K562 (cell line): ENCODE measurements around the gene TMEM53. TPM values are rescaled to one million over a fixed set of nuclear protein-coding genes. Genes with fewer than 3 reads are reported as not detected.

Experiments used
- ATAC-seq: fragments of 200-7000 bp; cut with Tn5 transposase; 3 replicates; pipeline ENCODE4 v1.9.1; 2020; ENCODE audit warnings: moderate library complexity
- BruUV-seq: library from RNA; stranded (reverse); fragments of 400-500 nt; replicated peaks from 2 replicates; lab custom pipeline; 2021; lab: Mats Ljungman, UMichigan
- CTCF ChIA-PET: fragments of 300-600 bp; formaldehyde crosslinking; extraction: SDS; loops from one replicate; lab custom pipeline; 2021; ENCODE audit warnings: low intra/inter-chr PET ratio; lab: Yijun Ruan, JAX
- POLR2A ChIA-PET: fragments of 300-600, 350-650 bp; sonication (Branson Sonifier 250); formaldehyde crosslinking; extraction: SDS; loops from one replicate; lab custom pipeline; 2021; ENCODE audit warnings: antibody characterized with exemption, inconsistent platforms; lab: Yijun Ruan, JAX
- DNase-seq, 4 experiments: peaks; one replicate each; pipeline versions ENCODE4 v3.0.0 to v3.0.0-alpha.2; 2011 to 2018; ENCODE audit warnings: low spot score in 3 of 4, mixed read lengths in 3 of 4; ENCODE audit errors: extremely low read depth in 1 of 4
- FAIRE-seq: peaks from 2 replicates; lab custom pipeline; 2011; peaks lifted over from hg19 to GRCh38; lab: Jason Lieb, UNC
- H2AFZ ChIP-seq: 2 replicates; pipeline ENCODE4 v1.6.0; 2011; ENCODE audit warnings: low read depth, low read length, control low read depth, inconsistent platforms
- H3K27ac ChIP-seq: fragments of 200-600 bp; 3 replicates; pipeline ENCODE4 v1.8.0; 2011; ENCODE audit warnings: low read depth, mild to moderate bottlenecking, control low read depth, inconsistent platforms, low read length, moderate library complexity, mixed read lengths; ENCODE audit errors: extremely low read depth
- H3K27me3 ChIP-seq, 2 experiments: fragments of 300-600 bp in 1 of 2; 2 replicates in 1 of 2; 3 replicates in 1 of 2; pipeline versions ENCODE4 v1.6.0 to v1.8.0; 2011; ENCODE audit warnings: inconsistent platforms in 2 of 2, low read length in 2 of 2, mild to moderate bottlenecking in 1 of 2, mixed read lengths in 1 of 2, moderate library complexity in 1 of 2; ENCODE audit not compliant: control insufficient read depth in 2 of 2, insufficient read depth in 2 of 2
- H3K36me3 ChIP-seq: fragments of 300-600 bp; 3 replicates; pipeline ENCODE4 v1.8.0; 2011; ENCODE audit warnings: mild to moderate bottlenecking, low read length, inconsistent platforms; ENCODE audit not compliant: control insufficient read depth, insufficient read depth
- H3K4me1 ChIP-seq, 2 experiments: fragments of 200-600 bp in 1 of 2; replicated peaks in 1 of 2; 2 replicates in 1 of 2; 3 replicates in 1 of 2; pipeline versions ENCODE4 v1.5.1 to v1.8.0; 2011; ENCODE audit warnings: inconsistent platforms in 2 of 2, low read length in 2 of 2, mild to moderate bottlenecking in 1 of 2, mixed read lengths in 1 of 2, moderate library complexity in 1 of 2; ENCODE audit not compliant: control insufficient read depth in 2 of 2, insufficient read depth in 2 of 2
- H3K4me2 ChIP-seq: 2 replicates; pipeline ENCODE4 v1.6.1; 2011; ENCODE audit warnings: low read length, control low read depth, inconsistent platforms, mixed read lengths; ENCODE audit not compliant: insufficient read depth
- H3K4me3 ChIP-seq: fragments of 200-600 bp; sonication (generic), shearing (Covaris generic); 2 replicates; pipeline ENCODE4 v1.5.1; 2016; ENCODE audit warnings: control low read depth, inconsistent platforms
- H3K79me2 ChIP-seq: fragments of 200-600 bp; 3 replicates; pipeline ENCODE4 v1.8.0; 2011; ENCODE audit warnings: low read length, inconsistent platforms; ENCODE audit not compliant: control insufficient read depth, insufficient read depth
- H3K9ac ChIP-seq, 2 experiments: 2 replicates each; pipeline versions ENCODE4 v1.6.0 to v1.6.1; 2011; ENCODE audit warnings: low read depth in 2 of 2, low read length in 2 of 2, control low read depth in 1 of 2, inconsistent platforms in 1 of 2, mild to moderate bottlenecking in 1 of 2, mixed read lengths in 1 of 2; ENCODE audit not compliant: insufficient read depth in 1 of 2
- H3K9me1 ChIP-seq: one replicate; pipeline ENCODE4 v1.6.0; 2011; ENCODE audit warnings: inconsistent platforms, mild to moderate bottlenecking, low read length, moderate library complexity; ENCODE audit not compliant: control insufficient read depth, insufficient read depth
- H3K9me3 ChIP-seq: replicated peaks from 2 replicates; pipeline ENCODE4 v1.5.1; 2011; ENCODE audit warnings: low read depth, low read length, inconsistent platforms; ENCODE audit not compliant: control insufficient read depth, insufficient read depth
- H4K20me1 ChIP-seq: replicated peaks from 2 replicates; pipeline ENCODE4 v1.6.1; 2011; ENCODE audit warnings: low read length, inconsistent platforms, mixed read lengths; ENCODE audit not compliant: control insufficient read depth, insufficient read depth
- NFRKB ChIP-seq: fragments of 450-650 bp; IDR thresholded peaks from 2 replicates; pipeline ENCODE4 v1.6.1; 2016; ENCODE audit warnings: low read depth
- NFYB ChIP-seq: IDR thresholded peaks from 2 replicates; pipeline ENCODE4 v1.6.1; 2011; ENCODE audit warnings: mild to moderate bottlenecking, moderate library complexity; ENCODE audit not compliant: insufficient read length; ENCODE audit errors: extremely low read depth
- USF1 ChIP-seq: sonication (generic); formaldehyde crosslinking; IDR thresholded peaks from 2 replicates; pipeline ENCODE4 v1.9.0; 2022; ENCODE audit warnings: mild to moderate bottlenecking, missing genetic modification reagents
- ZEB2 ChIP-seq: fragments of 450-650 bp; IDR thresholded peaks from 2 replicates; pipeline ENCODE4 v1.6.1; 2016
- ZNF224 ChIP-seq: sonication (generic); formaldehyde crosslinking; IDR thresholded peaks from 2 replicates; pipeline ENCODE4 v1.8.0; 2022; ENCODE audit warnings: mild to moderate bottlenecking, missing genetic modification reagents
- ZNF707 ChIP-seq: fragments of 250-450 bp; sonication (Bioruptor Pico); conservative IDR thresholded peaks from 2 replicates; pipeline ENCODE4 v1.8.0; 2022; ENCODE audit warnings: inconsistent platforms, mild to moderate bottlenecking, moderate library complexity
- WGBS: fragments of 100-300 bp; shearing (Covaris generic); methylation state at CpG from one replicate; pipeline ENCODE4 v1.1.6; 2016; ENCODE audit warnings: low coverage, mixed read lengths; ENCODE audit not compliant: insufficient coverage; ENCODE audit errors: missing lambda C conversion rate; 5-methylcytosine and 5-hydroxymethylcytosine counted together
- in situ Hi-C: fragments of 300-500 bp; cut with MboI; formaldehyde crosslinking; loops from 4 replicates; pipeline ENCODE4 v1.15.0; 2018; ENCODE audit warnings: inconsistent platforms, mixed read lengths
- intact Hi-C: fragments of 100-400 bp; cut with micrococcal nuclease; formaldehyde crosslinking; loops from 2 replicates; pipeline ENCODE4 v1.14.2; 2022
- polyA plus RNA-seq, 8 experiments: library from polyadenylated mRNA; depleted of rRNA in 4 of 8; stranded (reverse) in 5 of 8; unstranded in 3 of 8; fragments of >200 nt; fragmentation: Nextera tagmentation in 2 of 8; fragmentation: Illumina TruSeq in 1 of 8; extraction: Ambion mirVana in 2 of 8; extraction: Trizol in 1 of 8; gene quantifications; 2 replicates each; pipeline versions ENCODE4 v1.2.1 to v1.2.3, GENCODE V29; 2011 to 2014; ENCODE audit warnings: inconsistent platforms in 1 of 8, missing spikeins in 1 of 8
- total RNA-seq, 7 experiments: library from RNA; depleted of rRNA in 6 of 7; stranded (reverse); fragments of >200 nt in 6 of 7; fragmentation: Illumina TruSeq in 2 of 7; extraction: Trizol in 2 of 7; gene quantifications; 2 replicates each; pipeline versions ENCODE4 v1.2.1 to v1.2.3, GENCODE V29; 2011 to 2021; ENCODE audit warnings: low replicate concordance in 1 of 7
- TF ChIP-seq, protein P1 (sequence below): sonication (generic); formaldehyde crosslinking; IDR thresholded peaks from 2 replicates; pipeline ENCODE4 v1.8.1; 2022; ENCODE audit warnings: missing genetic modification reagents

Gene TMEM53
- total and polyA plus RNA-seq, 9 of the 15 experiments (the other 6 are each of a cell fraction or from before 2014, with no cell fraction given) = 0.23 to 3.7 (median 2.0) TPM

- no peak for TF ChIP-seq ZNF707
Observed at GRCh38 chr1:44641126-44642102, 32.9 kb downstream of the TMEM53 start (continued).

DNA sequence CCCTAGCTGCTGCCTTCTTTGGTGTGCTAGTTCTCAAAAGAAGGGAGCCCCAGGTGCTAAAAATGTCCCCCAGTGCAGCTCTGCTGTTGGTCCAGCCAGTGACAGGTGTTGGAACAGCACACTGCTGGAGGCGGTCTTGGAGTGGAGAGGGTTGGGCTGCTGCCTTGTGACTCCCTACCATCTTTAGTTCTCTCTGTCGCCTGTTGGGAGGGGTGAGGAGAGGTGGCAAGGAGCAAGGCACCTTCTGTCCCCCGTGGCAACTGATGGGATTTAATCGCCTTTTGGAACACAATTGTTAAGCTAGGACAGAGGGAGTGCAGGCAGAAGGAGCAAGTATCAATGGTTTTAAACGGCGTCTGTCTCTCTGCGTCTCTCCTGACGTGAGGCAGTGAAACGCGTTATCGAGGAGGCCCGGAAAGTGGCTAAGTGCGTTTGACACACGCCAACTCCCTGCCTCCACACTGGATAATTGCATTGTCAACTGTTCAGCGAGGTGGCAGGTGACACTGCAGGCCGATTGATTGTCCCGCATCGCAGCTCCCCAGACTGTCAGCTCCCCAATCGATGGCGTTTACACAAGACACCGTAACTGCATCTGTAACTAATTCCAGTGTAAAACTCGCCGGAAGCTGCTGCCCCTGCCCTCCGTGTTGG, 34.0 kb downstream of the TMEM53 start:
- Histone ChIP-seq H3K4me2 (no peak overlapping the region), H3K27me3 (no peaks in the 10 kb centered on the region), H3K9me1 (peaks cover 10% of the 10 kb centered on the region), H3K9me3 (no peaks in the 10 kb centered on the region), H4K20me1 (peaks cover 5% of the 10 kb centered on the region; the same call in 1 of the 2 replicates), H3K27ac (no peak overlapping the region), H3K79me2 (peaks cover 5% of the 10 kb centered on the region; the same call in 1 of the 3 replicates), H2AFZ (no peak overlapping the region), H3K9ac (peak overlapping the region in 1 of 2 experiments; percentile 32; a peak in 2 of 4 replicates), H3K36me3 (peaks cover 96% of the 10 kb centered on the region), H3K4me1 (peaks cover 28 to 37% of the 10 kb centered on the region in 2 experiments; a peak in 4 of 5 replicates), H3K4me3 (no peak overlapping the region)
- ChIA-PET CTCF (no interaction called here), POLR2A (interaction anchor here (0.6 to 21.3 kb wide), 10 partner anchors 5 to 298 kb away, joined by 3 to 328 read pairs (median 3); partner anchors contain the start of genes ARMH1 and TMEM53)
- no TSS peak for BruUV-seq
- ATAC-seq (no peak), FAIRE-seq (no peak), DNase-seq (no peak)
- 93% methylated on average over 24 of the region's 24 CpGs for WGBS
- in situ Hi-C loops (no loop called here), intact Hi-C loops (no loop called here)
- TF ChIP-seq NFYB (no peak), USF1 (CRISPR knock-in tag) (no peak), ZEB2 (no peak), NFRKB (no peak), ZNF224 (CRISPR knock-in tag) (no peak)
- TF ChIP-seq, protein P1, sequence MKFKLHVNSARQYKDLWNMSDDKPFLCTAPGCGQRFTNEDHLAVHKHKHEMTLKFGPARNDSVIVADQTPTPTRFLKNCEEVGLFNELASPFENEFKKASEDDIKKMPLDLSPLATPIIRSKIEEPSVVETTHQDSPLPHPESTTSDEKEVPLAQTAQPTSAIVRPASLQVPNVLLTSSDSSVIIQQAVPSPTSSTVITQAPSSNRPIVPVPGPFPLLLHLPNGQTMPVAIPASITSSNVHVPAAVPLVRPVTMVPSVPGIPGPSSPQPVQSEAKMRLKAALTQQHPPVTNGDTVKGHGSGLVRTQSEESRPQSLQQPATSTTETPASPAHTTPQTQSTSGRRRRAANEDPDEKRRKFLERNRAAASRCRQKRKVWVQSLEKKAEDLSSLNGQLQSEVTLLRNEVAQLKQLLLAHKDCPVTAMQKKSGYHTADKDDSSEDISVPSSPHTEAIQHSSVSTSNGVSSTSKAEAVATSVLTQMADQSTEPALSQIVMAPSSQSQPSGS (CRISPR knock-in tag) = no peak
